Kidney (tissue), 14 donors: ENCODE measurements around the gene CCDC170. TPM values are rescaled to one million over a fixed set of nuclear protein-coding genes. Genes with fewer than 3 reads are reported as not detected.
A peak's percentile ranks its signal among the peaks of the same experiment; 100 is the strongest.

ENCODE experiments used
- DNase-seq, 5 donors: peaks; one replicate each; pipeline ENCODE4 v3.0.0-alpha.2; 2013 to 2020
- FAIRE-seq: peaks from 2 replicates; lab custom pipeline; 2012; peaks lifted over from hg19 to GRCh38; lab: Jason Lieb, UNC
- H3K27ac ChIP-seq, 2 donors: one replicate each; pipeline ENCODE4 v1.7.0; 2013; ENCODE audit warnings: low read depth in 2 of 2, low read length in 2 of 2, inconsistent platforms in 1 of 2
- H3K27me3 ChIP-seq: one replicate; pipeline ENCODE4 v1.7.1; 2013; ENCODE audit warnings: low read length, inconsistent platforms; ENCODE audit not compliant: control insufficient read depth, insufficient read depth
- H3K36me3 ChIP-seq, 3 donors: one replicate each; pipeline versions ENCODE4 v1.7.0 to v1.7.1; 2013; ENCODE audit warnings: low read length in 3 of 3, control low read depth in 1 of 3, inconsistent platforms in 1 of 3; ENCODE audit not compliant: insufficient read depth in 3 of 3, control insufficient read depth in 2 of 3
- H3K4me1 ChIP-seq, 3 donors: one replicate each; pipeline versions ENCODE4 v1.7.0 to v1.7.1; 2013; ENCODE audit warnings: low read length in 3 of 3, inconsistent platforms in 1 of 3, low read depth in 1 of 3; ENCODE audit not compliant: control insufficient read depth in 2 of 3, insufficient read depth in 2 of 3
- H3K4me3 ChIP-seq, 3 donors: one replicate each; pipeline versions ENCODE4 v1.7.0 to v1.8.1; 2013; ENCODE audit warnings: low read length in 3 of 3, control low read depth in 1 of 3, inconsistent platforms in 1 of 3
- H3K9ac ChIP-seq, 3 donors: one replicate each; pipeline versions ENCODE4 v1.7.0 to v1.7.1; 2013; ENCODE audit warnings: low read length in 3 of 3, control low read depth in 1 of 3, inconsistent platforms in 1 of 3
- H3K9me3 ChIP-seq, 3 donors: one replicate each; pipeline versions ENCODE4 v1.7.0 to v1.7.1; 2013; ENCODE audit warnings: low read length in 3 of 3, control low read depth in 1 of 3, inconsistent platforms in 1 of 3; ENCODE audit not compliant: control insufficient read depth in 2 of 3, insufficient read depth in 1 of 3
- intact Hi-C: fragments of 100-400 bp; cut with DNase I; formaldehyde crosslinking; loops from one replicate; pipeline ENCODE4 v1.11.1; 2022
- polyA plus RNA-seq: library from polyadenylated mRNA; stranded (reverse); fragments of 350-450 nt; fragmentation: Illumina TruSeq; extraction: RNeasy Lipid Tissue Mini Kit (QIAGEN cat#74804); gene quantifications from one replicate; pipeline ENCODE4 v1.2.3, GENCODE V29; 2014; ENCODE audit warnings: low read depth, low replicate concordance; ENCODE audit not compliant: insufficient read depth
- total RNA-seq: library from RNA; stranded (reverse); fragmentation: NEBNext Ultra II Directional; extraction: Animal tissue kit (Norgen Biotek cat#: 25700); gene quantifications from one replicate; pipeline ENCODE4 v1.2.1, GENCODE V29; 2021
- TF ChIP-seq, protein P1 (sequence below): IDR thresholded peaks from 3 replicates; pipeline ENCODE4 v1.5.1; 2012; ENCODE audit warnings: mild to moderate bottlenecking, moderate library complexity, borderline replicate concordance; ENCODE audit not compliant: insufficient read depth; ENCODE audit errors: extremely low read depth
- donor health status: control.
- donor health status: control.
- donor health status: control.
- donor health status: control.
- donor health status: control.
- donor health status: DM: yes; HTN: yes; CAD: no.
- donor health status: Normal renal cell carcinoma (clear cell type).

Gene CCDC170
- total and polyA plus RNA-seq, 2 donors from 2014 or later: 0.34 to 2.1 TPM

DNA sequence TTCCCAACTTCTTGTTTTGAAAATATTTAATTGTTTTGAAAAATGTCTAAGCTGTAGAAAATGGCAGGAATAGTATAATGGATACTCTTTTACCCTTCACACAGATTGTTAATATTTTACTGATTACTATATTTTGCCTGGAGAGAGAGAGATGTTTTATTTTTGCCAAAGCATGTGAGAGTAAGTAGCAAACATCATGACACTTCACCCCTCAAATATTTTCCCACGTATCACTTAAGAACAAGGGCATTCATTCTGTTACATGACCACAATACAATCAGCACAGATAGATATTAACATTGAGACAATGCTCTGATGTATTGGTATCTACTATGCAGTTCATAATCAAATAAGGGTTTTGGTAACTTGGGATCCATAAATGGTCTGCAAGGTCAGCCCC is 116.5 kb downstream of the CCDC170 start:
- TF ChIP-seq, protein P1, sequence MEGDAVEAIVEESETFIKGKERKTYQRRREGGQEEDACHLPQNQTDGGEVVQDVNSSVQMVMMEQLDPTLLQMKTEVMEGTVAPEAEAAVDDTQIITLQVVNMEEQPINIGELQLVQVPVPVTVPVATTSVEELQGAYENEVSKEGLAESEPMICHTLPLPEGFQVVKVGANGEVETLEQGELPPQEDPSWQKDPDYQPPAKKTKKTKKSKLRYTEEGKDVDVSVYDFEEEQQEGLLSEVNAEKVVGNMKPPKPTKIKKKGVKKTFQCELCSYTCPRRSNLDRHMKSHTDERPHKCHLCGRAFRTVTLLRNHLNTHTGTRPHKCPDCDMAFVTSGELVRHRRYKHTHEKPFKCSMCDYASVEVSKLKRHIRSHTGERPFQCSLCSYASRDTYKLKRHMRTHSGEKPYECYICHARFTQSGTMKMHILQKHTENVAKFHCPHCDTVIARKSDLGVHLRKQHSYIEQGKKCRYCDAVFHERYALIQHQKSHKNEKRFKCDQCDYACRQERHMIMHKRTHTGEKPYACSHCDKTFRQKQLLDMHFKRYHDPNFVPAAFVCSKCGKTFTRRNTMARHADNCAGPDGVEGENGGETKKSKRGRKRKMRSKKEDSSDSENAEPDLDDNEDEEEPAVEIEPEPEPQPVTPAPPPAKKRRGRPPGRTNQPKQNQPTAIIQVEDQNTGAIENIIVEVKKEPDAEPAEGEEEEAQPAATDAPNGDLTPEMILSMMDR: no peak
- H3K4me3 ChIP-seq: no peak overlapping the region
- H3K36me3 ChIP-seq: no peaks in the 10 kb centered on the region
- H3K4me1 ChIP-seq: peaks cover 0 to 3% (median 2%) of the 10 kb centered on the region in 3 donors
- no peaks in the 10 kb centered on the region for H3K27me3 ChIP-seq
- DNase-seq (no peak), FAIRE-seq (no peak)
- no peak overlapping the region for H3K9ac ChIP-seq
- intact Hi-C loops: no loop called here
- H3K27ac ChIP-seq: no peak overlapping the region
- no peaks in the 10 kb centered on the region for H3K9me3 ChIP-seq

DNA sequence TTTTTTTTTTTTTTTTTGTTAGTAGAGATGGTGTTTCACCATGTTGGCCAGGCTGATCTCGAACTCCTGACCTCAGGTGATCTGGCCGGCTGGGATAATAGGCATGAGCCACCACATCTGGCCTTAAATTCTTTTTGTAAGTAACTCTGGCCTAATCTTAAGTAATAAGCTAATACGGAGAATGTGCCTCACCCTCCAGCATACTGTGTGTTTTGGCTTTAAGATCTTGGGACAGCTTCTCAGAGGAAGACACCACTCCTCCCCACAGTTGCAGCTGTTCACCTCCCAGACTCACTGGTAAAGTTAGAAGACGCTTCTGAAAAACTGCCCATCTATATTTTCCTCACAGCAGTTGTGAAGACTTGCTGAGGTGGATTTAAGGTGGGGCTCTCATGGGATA is 120.8 kb downstream of the CCDC170 start:
- peaks cover 0 to 2% (median 0%) of the 10 kb centered on the region in 3 donors for H3K4me1 ChIP-seq
- no peak overlapping the region for H3K4me3 ChIP-seq
- no peak overlapping the region for H3K27ac ChIP-seq
- H3K9ac ChIP-seq: no peak overlapping the region
- no peaks in the 10 kb centered on the region for H3K27me3 ChIP-seq
- FAIRE-seq: no peak
- intact Hi-C loops: no loop called here
- DNase-seq: no peak
- TF ChIP-seq, protein P1: no peak
- no peaks in the 10 kb centered on the region for H3K36me3 ChIP-seq
- no peaks in the 10 kb centered on the region for H3K9me3 ChIP-seq

DNA sequence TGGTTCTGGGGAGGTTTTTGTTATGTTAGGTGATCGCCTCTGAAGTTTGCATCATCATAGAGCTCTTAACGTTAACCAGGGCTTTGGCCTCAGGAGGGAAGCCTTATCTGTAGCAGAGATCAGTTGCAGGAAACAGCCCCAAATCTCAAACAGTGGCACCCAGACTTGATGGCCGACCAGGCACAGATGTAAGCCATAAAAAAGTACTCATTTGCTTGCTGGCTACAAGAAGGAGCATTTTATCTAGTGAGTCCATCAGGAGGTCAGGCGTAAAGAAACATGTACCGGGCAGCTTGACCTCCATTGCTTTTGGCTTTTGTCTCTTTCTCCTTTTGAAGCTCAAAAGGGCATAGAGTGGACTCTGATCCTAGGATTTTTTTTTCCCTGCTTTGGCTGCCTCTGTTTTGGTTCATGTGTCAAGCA is 122.3 kb downstream of the CCDC170 start:
- H3K9me3 ChIP-seq: no peaks in the 10 kb centered on the region
- TF ChIP-seq, protein P1: no peak
- intact Hi-C loops: no loop called here
- H3K4me3 ChIP-seq: peak overlapping the region in 1 of 3 donors; percentile 38
- no peaks in the 10 kb centered on the region for H3K36me3 ChIP-seq
- no peaks in the 10 kb centered on the region for H3K27me3 ChIP-seq
- H3K27ac ChIP-seq: no peak overlapping the region
- no peak overlapping the region for H3K9ac ChIP-seq
- H3K4me1 ChIP-seq: no peaks in the 10 kb centered on the region
- no peak for FAIRE-seq
- DNase-seq: no peak

DNA sequence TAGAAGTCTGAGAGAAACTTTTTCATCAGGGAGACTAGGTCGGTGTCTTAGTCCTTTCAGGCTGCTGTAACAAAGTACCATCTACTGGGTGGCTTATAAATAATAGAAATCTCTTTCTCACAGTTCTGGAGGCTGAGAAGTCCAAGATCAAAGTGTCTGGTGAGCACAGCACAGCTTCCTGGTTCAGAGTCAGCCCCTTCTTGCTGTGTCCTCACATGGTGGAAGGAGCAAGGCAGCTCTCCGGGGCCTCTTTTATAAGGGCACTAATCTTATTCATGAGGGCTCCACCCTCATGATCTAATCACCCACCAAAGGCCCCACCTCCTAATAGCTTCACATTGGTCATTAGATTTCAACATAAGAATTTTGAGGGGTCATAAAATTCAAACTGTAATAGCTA is 122.8 kb downstream of the CCDC170 start:
- DNase-seq (no peak), FAIRE-seq (no peak)
- no peaks in the 10 kb centered on the region for H3K9me3 ChIP-seq
- TF ChIP-seq, protein P1: no peak
- no peaks in the 10 kb centered on the region for H3K27me3 ChIP-seq
- H3K4me1 ChIP-seq: no peaks in the 10 kb centered on the region
- H3K27ac ChIP-seq: no peak overlapping the region
- peak overlapping the region in 1 of 3 donors; percentile 38 for H3K4me3 ChIP-seq
- no peaks in the 10 kb centered on the region for H3K36me3 ChIP-seq
- intact Hi-C loops: no loop called here
- H3K9ac ChIP-seq: no peak overlapping the region
